Hematopoietic multipotent progenitor cell treated with erythropoietin and hydrocortisone succinate and interleukin-3 and kit ligand, for 4 days (in vitro differentiated cells): ENCODE measurements around the gene STEAP3.

Source experiments
- DNase-seq: peaks from one replicate; pipeline ENCODE4 v3.0.0-alpha.2; 2015

Gene STEAP3

GRCh38 chr2:119198240-119198840 is 25.3 kb upstream of the STEAP3 start:
- no peak for DNase-seq

- no peak for DNase-seq
These were observed 21.8 kb upstream of the STEAP3 start for GRCh38 chr2:119201815-119202214.

- no peak for DNase-seq
These were observed 20.9 kb upstream of the STEAP3 start for GRCh38 chr2:119202610-119203310.

GRCh38 chr2:119204525-119204924 is 19.1 kb upstream of the STEAP3 start:
- no peak for DNase-seq

GRCh38 chr2:119205001-119205706 is 18.5 kb upstream of the STEAP3 start:
- DNase-seq, result no peak

- DNase-seq, result no peak
These were observed 17.4 kb upstream of the STEAP3 start for GRCh38 chr2:119206201-119206600.

- DNase-seq, result no peak
These were observed 16.2 kb upstream of the STEAP3 start for GRCh38 chr2:119207447-119207846.

- no peak for DNase-seq
These were observed 14.8 kb upstream of the STEAP3 start for GRCh38 chr2:119208791-119209203.

GRCh38 chr2:119212139-119212800 is 11.4 kb upstream of the STEAP3 start:
- no peak for DNase-seq

- no peak for DNase-seq
These were observed 9.1 kb upstream of the STEAP3 start for GRCh38 chr2:119214453-119215037.

GRCh38 chr2:119216994-119217393 is 6.6 kb upstream of the STEAP3 start:
- no peak for DNase-seq

GRCh38 chr2:119218478-119219064 is 5.1 kb upstream of the STEAP3 start:
- DNase-seq, result peak; percentile 87

GRCh38 chr2:119219873-119220272 is 3.8 kb upstream of the STEAP3 start:
- no peak for DNase-seq

GRCh38 chr2:119220720-119221301 is 2.8 kb upstream of the STEAP3 start:
- no peak for DNase-seq

GRCh38 chr2:119221609-119222008 is 2.0 kb upstream of the STEAP3 start:
- DNase-seq, result no peak

- no peak for DNase-seq
These were observed 1.4 kb upstream of the STEAP3 start for GRCh38 chr2:119222213-119222612.

- DNase-seq, result no peak
These were observed 642 bp upstream of the STEAP3 start for GRCh38 chr2:119222863-119223520.

- DNase-seq, result peak; percentile 47
These were observed 914 bp downstream of the STEAP3 start for GRCh38 chr2:119224391-119225104.

GRCh38 chr2:119225105-119225865 is 1.7 kb downstream of the STEAP3 start:
- DNase-seq, result peak; percentile 62

- no peak for DNase-seq
These were observed 2.3 kb downstream of the STEAP3 start for GRCh38 chr2:119225926-119226325.
